Neuronal stem cell (in vitro differentiated cells): Measurements from ENCODE around the gene CCDC157.

Source experiments
- DNase-seq: peaks from one replicate; pipeline ENCODE4 v3.0.0-alpha.2; 2013; ENCODE audit warnings: low spot score
- H2AFZ ChIP-seq: one replicate; pipeline ENCODE4 v1.6.1; 2013; ENCODE audit warnings: mild to moderate bottlenecking, low read length, inconsistent platforms
- H2AK5ac ChIP-seq: 2 replicates; pipeline ENCODE4 v1.6.1; 2013; ENCODE audit warnings: low read depth, mild to moderate bottlenecking, inconsistent platforms, low read length, moderate library complexity, mixed read lengths
- H2BK120ac ChIP-seq: 2 replicates; pipeline ENCODE4 v1.6.1; 2013; ENCODE audit warnings: low read depth, mild to moderate bottlenecking, inconsistent platforms, low read length, moderate library complexity, mixed read lengths
- H2BK12ac ChIP-seq: one replicate; pipeline ENCODE4 v1.6.1; 2013; ENCODE audit warnings: low read length, inconsistent platforms
- H2BK15ac ChIP-seq: 2 replicates; pipeline ENCODE4 v1.6.1; 2013; ENCODE audit warnings: mild to moderate bottlenecking, low read length, inconsistent platforms, mixed read lengths
- H2BK5ac ChIP-seq: one replicate; pipeline ENCODE4 v1.6.1; 2013; ENCODE audit warnings: inconsistent platforms, mild to moderate bottlenecking, low read length, moderate library complexity
- H3K14ac ChIP-seq: one replicate; pipeline ENCODE4 v1.6.1; 2013; ENCODE audit warnings: low read length, inconsistent platforms
- H3K18ac ChIP-seq: 2 replicates; pipeline ENCODE4 v1.6.1; 2013; ENCODE audit warnings: low read length, inconsistent platforms
- H3K23ac ChIP-seq: 2 replicates; pipeline ENCODE4 v1.6.1; 2013; ENCODE audit warnings: low read depth, mild to moderate bottlenecking, mixed read lengths, low read length, inconsistent platforms; ENCODE audit not compliant: poor library complexity
- H3K27ac ChIP-seq: replicated peaks from 3 replicates; pipeline ENCODE4 v1.5.1; 2013; ENCODE audit warnings: low read length, inconsistent platforms
- H3K27me3 ChIP-seq, 3 experiments: 2 replicates each; pipeline ENCODE4 v1.6.1; 2013; ENCODE audit warnings: low read length in 3 of 3, mild to moderate bottlenecking in 2 of 3, inconsistent platforms in 1 of 3, low read depth in 1 of 3, mixed read lengths in 1 of 3, moderate library complexity in 1 of 3; ENCODE audit not compliant: control insufficient read depth in 3 of 3, insufficient read depth in 3 of 3
- H3K36me3 ChIP-seq, 2 donors: replicated peaks in 1 of 2; 2 replicates each; pipeline ENCODE4 v1.6.1; 2013; ENCODE audit warnings: low read length in 2 of 2; ENCODE audit not compliant: control insufficient read depth in 2 of 2, insufficient read depth in 2 of 2
- H3K4ac ChIP-seq: 2 replicates; pipeline ENCODE4 v1.6.1; 2013; ENCODE audit warnings: inconsistent platforms, mild to moderate bottlenecking, low read length, moderate library complexity
- H3K4me1 ChIP-seq, 2 donors: 1 replicate in 1 of 2; 2 replicates in 1 of 2; pipeline ENCODE4 v1.6.1; 2013; ENCODE audit warnings: low read length in 2 of 2, low read depth in 1 of 2; ENCODE audit not compliant: control insufficient read depth in 2 of 2, insufficient read depth in 1 of 2
- H3K4me2 ChIP-seq: one replicate; pipeline ENCODE4 v1.6.1; 2013; ENCODE audit warnings: mild to moderate bottlenecking, low read length, inconsistent platforms; ENCODE audit not compliant: insufficient read depth, poor library complexity, severe bottlenecking
- H3K4me3 ChIP-seq, 2 donors: 2 replicates each; pipeline ENCODE4 v1.5.1; 2013; ENCODE audit warnings: low read length in 2 of 2, mild to moderate bottlenecking in 2 of 2, inconsistent platforms in 1 of 2, moderate library complexity in 1 of 2
- H3K79me1 ChIP-seq: one replicate; pipeline ENCODE4 v1.6.1; 2013; ENCODE audit warnings: low read depth, mild to moderate bottlenecking, inconsistent platforms, low read length, moderate library complexity
- H3K9ac ChIP-seq: one replicate; pipeline ENCODE4 v1.6.1; 2013; ENCODE audit warnings: mild to moderate bottlenecking, low read depth, low read length, inconsistent platforms; ENCODE audit not compliant: poor library complexity
- H3K9me3 ChIP-seq, 2 donors: replicated peaks in 1 of 2; 2 replicates each; pipeline versions ENCODE3 to v1.6.1; 2013; ENCODE audit warnings: low read length in 2 of 2, mild to moderate bottlenecking in 2 of 2, inconsistent platforms in 1 of 2, low read depth in 1 of 2, mixed read lengths in 1 of 2, moderate library complexity in 1 of 2; ENCODE audit not compliant: control insufficient read depth in 2 of 2, insufficient read depth in 1 of 2
- H4K8ac ChIP-seq: one replicate; pipeline ENCODE4 v1.6.1; 2013; ENCODE audit warnings: low read depth, mild to moderate bottlenecking, inconsistent platforms, low read length, moderate library complexity
- H4K91ac ChIP-seq: one replicate; pipeline ENCODE4 v1.6.1; 2013; ENCODE audit warnings: low read length, low read depth, mild to moderate bottlenecking, inconsistent platforms; ENCODE audit not compliant: poor library complexity
- WGBS, 2 donors: extraction: QIAGEN DNeasy Blood & Tissue Kit; methylation state at CpG; one replicate each; pipeline ENCODE4 v1.1.7; 2013; ENCODE audit warnings: missing lambda C conversion rate in 2 of 2, mixed read lengths in 1 of 2; ENCODE audit not compliant: insufficient read length in 2 of 2, insufficient replicate concordance in 1 of 2; ENCODE audit errors: extremely low coverage in 2 of 2; 5-methylcytosine and 5-hydroxymethylcytosine counted together

CCDC157 gene

DNA sequence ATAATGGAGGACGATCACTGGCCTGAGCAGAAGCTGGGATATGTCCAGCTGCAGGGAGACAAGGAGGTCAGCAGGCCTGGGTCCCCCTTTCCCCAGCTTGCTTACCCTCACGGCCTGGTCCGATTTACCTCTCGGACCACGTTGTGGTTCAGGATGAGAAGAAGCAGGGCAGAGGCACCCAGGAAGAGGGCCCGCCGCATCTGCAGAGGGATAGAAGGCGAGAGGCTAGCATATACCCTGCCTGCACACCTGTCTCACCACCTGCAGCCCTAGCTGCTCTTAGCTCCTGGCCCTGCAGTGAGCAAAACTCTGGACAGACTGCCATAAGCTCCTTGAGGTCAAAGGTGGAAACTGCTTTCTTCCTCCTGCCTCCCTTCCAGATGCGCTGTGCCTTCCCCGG is 29.1 kb downstream of the CCDC157 start:
- H3K9ac ChIP-seq = no peak overlapping the region
- no peak overlapping the region for H2AFZ ChIP-seq
- H3K23ac ChIP-seq = no peak overlapping the region
- H3K79me1 ChIP-seq = no peaks in the 10 kb centered on the region
- no peak for DNase-seq
- no peaks in the 10 kb centered on the region for H3K27me3 ChIP-seq
- WGBS, 2 donors = no CpG with 5 or more reads among the region's 10 CpGs
- no peak overlapping the region for H3K4me2 ChIP-seq
- H2BK15ac ChIP-seq = no peak overlapping the region
- peaks cover 2 to 3% of the 10 kb centered on the region in 2 donors for H3K4me1 ChIP-seq
- no peak overlapping the region for H3K4ac ChIP-seq
- H3K9me3 ChIP-seq = peaks cover 5% of the 10 kb centered on the region in 2 donors
- no peak overlapping the region for H2BK5ac ChIP-seq
- H3K18ac ChIP-seq = no peak overlapping the region
- H3K14ac ChIP-seq = no peak overlapping the region
- no peak overlapping the region for H2BK12ac ChIP-seq
- no peak overlapping the region for H3K27ac ChIP-seq
- no peak overlapping the region for H4K91ac ChIP-seq
- peak overlapping the region; percentile 29 for H4K8ac ChIP-seq
- H2AK5ac ChIP-seq = no peak overlapping the region
- peak overlapping the region; percentile 11 to 84 for H3K4me3 ChIP-seq
- no peak overlapping the region for H2BK120ac ChIP-seq
- peaks cover 11 to 23% of the 10 kb centered on the region in 2 donors for H3K36me3 ChIP-seq

DNA sequence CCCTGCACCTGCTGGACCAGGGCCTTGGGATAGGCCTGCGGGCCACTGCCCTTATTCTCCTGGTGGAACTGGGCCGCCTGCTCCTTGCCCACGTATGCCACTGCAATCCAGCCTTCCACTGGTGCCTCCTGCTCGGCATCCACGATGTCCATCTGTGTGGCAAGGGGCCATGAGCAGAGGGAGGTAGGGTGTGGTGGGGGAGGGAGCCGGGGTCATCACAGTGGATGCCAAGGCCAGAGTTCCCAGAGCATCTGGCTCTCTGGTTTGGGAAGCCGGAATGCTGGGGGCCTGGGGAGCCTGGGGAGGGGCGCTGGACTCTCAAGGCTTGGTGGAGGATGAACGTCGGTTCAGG is 29.8 kb downstream of the CCDC157 start:
- no peak for DNase-seq
- peak overlapping the region; percentile 67 for H2BK12ac ChIP-seq
- H3K4me2 ChIP-seq = peak overlapping the region; percentile 61
- H2AK5ac ChIP-seq = peak overlapping the region; percentile 11
- H3K4me1 ChIP-seq = peaks cover 5% of the 10 kb centered on the region in 2 donors
- H4K91ac ChIP-seq = no peak overlapping the region
- H4K8ac ChIP-seq = no peak overlapping the region
- peaks cover 5 to 19% of the 10 kb centered on the region in 2 donors for H3K36me3 ChIP-seq
- no peak overlapping the region for H3K27ac ChIP-seq
- no peak overlapping the region for H2BK5ac ChIP-seq
- peak overlapping the region; percentile 96 for H2AFZ ChIP-seq
- peak overlapping the region; percentile 91 for H3K9ac ChIP-seq
- H3K14ac ChIP-seq = peak overlapping the region; percentile 56
- no peak overlapping the region for H2BK120ac ChIP-seq
- H3K4ac ChIP-seq = no peak overlapping the region
- no CpG with 5 or more reads among the region's 10 CpGs for WGBS, 2 donors
- peaks cover 5 to 6% of the 10 kb centered on the region in 2 donors for H3K9me3 ChIP-seq
- H3K79me1 ChIP-seq = no peaks in the 10 kb centered on the region
- peak overlapping the region; percentile 84 to 89 for H3K4me3 ChIP-seq
- no peak overlapping the region for H3K23ac ChIP-seq
- H3K18ac ChIP-seq = peak overlapping the region; percentile 95
- no peaks in the 10 kb centered on the region for H3K27me3 ChIP-seq
- no peak overlapping the region for H2BK15ac ChIP-seq

DNA sequence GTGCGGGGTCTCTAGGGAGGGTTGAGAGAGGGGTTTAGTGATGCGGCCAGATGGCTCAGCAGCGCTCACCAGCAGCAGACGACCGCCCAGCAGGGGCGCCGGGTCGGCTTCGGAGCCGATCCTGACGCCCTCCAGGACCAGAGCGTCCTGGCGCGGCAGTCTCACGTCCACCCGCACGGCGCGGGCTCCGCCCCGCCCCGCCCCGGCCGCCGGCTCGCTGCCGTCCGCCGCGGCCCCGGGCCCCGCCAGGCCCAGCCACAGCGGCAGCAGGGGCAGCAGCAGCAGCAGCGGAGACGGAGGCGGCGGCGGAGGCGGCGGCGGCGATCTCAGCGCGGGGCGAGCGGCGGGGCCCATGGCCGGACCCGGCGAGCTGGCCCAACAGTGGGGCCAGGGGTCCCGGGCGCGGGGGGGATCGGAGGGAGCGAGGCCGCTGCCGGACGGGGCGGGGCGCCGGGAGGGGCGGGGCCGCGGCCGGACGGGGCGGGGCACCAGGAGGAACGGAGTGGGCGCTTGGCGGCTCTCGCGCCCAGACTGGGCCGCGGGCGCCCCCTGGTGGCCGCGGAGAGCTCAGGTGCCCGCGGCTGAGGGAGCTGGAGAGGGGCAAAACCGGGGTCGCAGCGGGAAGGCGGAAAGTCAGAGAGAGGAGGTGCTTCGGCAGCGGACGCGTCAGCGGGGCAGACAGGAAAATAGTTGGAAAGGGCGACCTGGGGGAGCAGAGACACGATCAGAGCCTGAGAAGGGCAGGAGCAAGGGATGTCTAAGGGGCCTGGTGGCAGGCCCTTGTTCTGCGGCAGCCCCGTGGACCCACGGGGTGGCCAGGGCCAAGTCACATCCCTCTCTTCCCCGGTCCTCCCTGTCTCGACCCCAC is 30.4 kb downstream of the CCDC157 start, which contains the start of gene RNF215:
Gene RNF215 (minus strand): TSS at position 452 of the 868 bp plus-strand sequence. CDS start 98 bp downstream, at position 354.
- Histone ChIP-seq H3K4me2 (peak within 1 kb of the TSS; percentile 61), H3K4ac (no peak within 1 kb of the TSS), H2AK5ac (peak within 1 kb of the TSS; percentile 74), H3K27me3 (no peaks in the 10 kb centered on the region), H3K36me3 (peaks cover 4 to 16% of the 10 kb centered on the region in 2 donors), H3K4me3 (peak within 1 kb of the TSS; percentile 84 to 89), H2BK5ac (no peak within 1 kb of the TSS), H3K14ac (peak within 1 kb of the TSS; percentile 56), H3K23ac (peak within 1 kb of the TSS; percentile 66), H2BK12ac (peak within 1 kb of the TSS; percentile 67), H2AFZ (peak within 1 kb of the TSS; percentile 96), H4K91ac (no peak within 1 kb of the TSS), H3K79me1 (no peaks in the 10 kb centered on the region), H3K9ac (peak within 1 kb of the TSS; percentile 91), H3K27ac (no peak within 1 kb of the TSS), H2BK15ac (no peak within 1 kb of the TSS), H2BK120ac (no peak within 1 kb of the TSS), H3K4me1 (peaks cover 5 to 6% of the 10 kb centered on the region in 2 donors), H4K8ac (no peak within 1 kb of the TSS), H3K9me3 (peaks cover 5% of the 10 kb centered on the region in 2 donors), H3K18ac (peak within 1 kb of the TSS; percentile 95)
- no CpG with 5 or more reads among the region's 95 CpGs for whole genome bisulfite sequencing, 2 donors
- DNase-seq = peak; percentile 88

DNA sequence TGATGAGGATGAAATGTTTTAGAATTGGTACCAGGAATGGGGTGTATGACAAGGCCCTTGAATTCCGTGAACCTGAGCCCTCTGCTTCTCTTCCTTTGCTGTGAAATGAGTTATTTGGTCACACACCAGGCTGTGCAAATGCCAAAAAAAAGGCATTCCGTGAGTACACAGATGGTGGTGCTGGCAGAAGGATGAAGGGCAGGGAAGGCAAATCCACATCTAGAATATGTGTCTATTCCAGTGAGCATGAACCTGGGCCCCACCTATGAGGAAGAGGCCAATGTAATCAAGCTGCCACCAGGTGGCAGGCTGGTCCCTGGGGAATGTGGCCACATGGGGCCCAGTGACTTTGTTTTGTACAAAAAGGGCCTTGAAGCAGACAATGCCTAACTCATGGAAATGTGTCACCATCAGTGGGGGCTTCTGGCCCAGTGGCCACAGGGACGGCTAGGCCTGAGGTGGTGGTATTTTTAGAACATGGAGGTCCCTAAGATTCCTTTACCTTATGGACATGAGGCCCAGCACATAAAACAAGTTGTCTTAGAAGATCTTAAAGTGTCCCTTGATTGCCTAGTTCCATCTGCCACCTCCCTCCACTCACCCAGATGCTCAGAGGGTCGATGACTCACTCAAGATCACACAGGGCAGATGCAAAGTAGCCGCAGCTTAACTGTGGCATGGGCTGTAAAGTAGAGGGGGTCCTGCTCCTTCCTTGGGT is 34.3 kb downstream of the CCDC157 start:
- Histone ChIP-seq H3K9me3 (peaks cover 5% of the 10 kb centered on the region in 2 donors), H3K4me2 (no peak overlapping the region), H3K23ac (no peak overlapping the region), H4K91ac (no peak overlapping the region), H3K27ac (no peak overlapping the region), H3K18ac (peak overlapping the region; percentile 33), H2AFZ (peak overlapping the region; percentile 8), H3K36me3 (no peaks in the 10 kb centered on the region), H3K79me1 (no peaks in the 10 kb centered on the region), H3K9ac (no peak overlapping the region), H2BK15ac (peak overlapping the region; percentile 17), H3K4me3 (no peak overlapping the region), H3K14ac (no peak overlapping the region), H3K4me1 (peaks cover 17 to 20% of the 10 kb centered on the region in 2 donors), H3K4ac (no peak overlapping the region), H3K27me3 (peaks cover 0 to 5% (median 5%) of the 10 kb centered on the region in 3 experiments), H4K8ac (no peak overlapping the region), H2BK12ac (peak overlapping the region; percentile 35), H2BK5ac (no peak overlapping the region), H2BK120ac (peak overlapping the region; percentile 26), H2AK5ac (peak overlapping the region; percentile 36)
- DNase-seq = no peak
- no CpG with 5 or more reads among the region's 5 CpGs for WGBS, 2 donors
